Adrenal gland (tissue), 12 donors: Measurements from ENCODE around the gene ARSI. TPM values are rescaled to one million over a fixed set of nuclear protein-coding genes. Genes with fewer than 3 reads are reported as not detected.

Experiments
- DNase-seq, 7 donors: peaks; one replicate each; pipeline ENCODE4 v3.0.0-alpha.2; 2019 to 2020
- H3K27ac ChIP-seq, 5 donors: fragments of 200-600 bp; sonication (generic) in 4 of 5; 1 replicate in 3 of 5; 2 replicates in 2 of 5; pipeline versions ENCODE4 v1.5.1 to v1.8.0; 2016 to 2020; ENCODE audit warnings: mild to moderate bottlenecking in 1 of 5
- H3K27me3 ChIP-seq: fragments of 200-600 bp; 2 replicates; pipeline ENCODE4 v1.8.0; 2021
- H3K36me3 ChIP-seq, 2 donors: fragments of 200-600 bp; replicated peaks in 1 of 2; 1 replicate in 1 of 2; 2 replicates in 1 of 2; pipeline versions ENCODE4 v1.5.1 to v1.8.0; 2018 to 2022
- H3K4me1 ChIP-seq, 2 donors: fragments of 200-600 bp; replicated peaks in 1 of 2; 1 replicate in 1 of 2; 2 replicates in 1 of 2; pipeline versions ENCODE4 v1.5.1 to v1.8.0; 2018 to 2021
- H3K4me3 ChIP-seq, 4 donors: fragments of 200-600 bp; sonication (generic) in 3 of 4; one replicate each; pipeline ENCODE4 v1.5.1; 2016 to 2018
- H3K9me3 ChIP-seq, 3 donors: fragments of 200-600 bp; sonication (generic) in 1 of 3; replicated peaks in 1 of 3; 1 replicate in 2 of 3; 2 replicates in 1 of 3; pipeline versions ENCODE4 v1.5.1 to v1.8.0; 2016 to 2021
- POLR2A ChIP-seq, 2 donors: fragments of 450-650 bp; IDR thresholded peaks; one replicate each; pipeline ENCODE4 v1.6.1; 2017; ENCODE audit warnings: antibody characterized with exemption in 2 of 2, mild to moderate bottlenecking in 2 of 2, moderate library complexity in 1 of 2
- WGBS, 4 donors: extraction: QIAGEN DNeasy Blood & Tissue Kit in 2 of 4; methylation state at CpG; one replicate each; pipeline versions ENCODE4 v1.1.5 to v1.1.7; 2013 to 2017; 5-methylcytosine and 5-hydroxymethylcytosine counted together
- intact Hi-C, 2 donors: fragments of 100-400 bp; cut with DNase I; formaldehyde crosslinking; loops; one replicate each; pipeline versions ENCODE4 v1.14.1 to v1.15.0; 2022 to 2023
- polyA plus RNA-seq, 3 donors: library from polyadenylated mRNA; stranded (reverse); fragments of 200-250 nt in 2 of 3; fragments of 350-450 nt in 1 of 3; fragmentation: Illumina TruSeq in 1 of 3; extraction: RNeasy Lipid Tissue Mini Kit (QIAGEN cat#74804) in 1 of 3; gene quantifications; one replicate each; pipeline ENCODE4 v1.2.3, GENCODE V29; 2013 to 2014
- total RNA-seq, 9 donors: library from RNA; depleted of rRNA in 4 of 9; stranded (reverse); fragments of >200 nt in 4 of 9; fragments of 120-200 nt in 1 of 9; fragmentation: NEBNext Ultra II Directional in 1 of 9; extraction: Animal tissue kit (Norgen Biotek cat#: 25700) in 1 of 9; gene quantifications; one replicate each; pipeline versions ENCODE4 v1.1.0 to v1.2.4, GENCODE V29; 2013 to 2023
- TF ChIP-seq, protein P1 (sequence below), 6 experiments: fragments of 450-650 bp in 4 of 6; fragments of 200-600 bp in 2 of 6; sonication (generic) in 1 of 6; IDR thresholded peaks; 1 replicate in 5 of 6; 2 replicates in 1 of 6; pipeline versions ENCODE4 v1.5.1 to v1.8.0; 2016 to 2021; ENCODE audit warnings: antibody characterized with exemption in 6 of 6, mild to moderate bottlenecking in 2 of 6, moderate library complexity in 1 of 6
- donor health status: healthy with polysubstance abuse.
- donor health status: Bipolar disorder and iron deficiency.
- donor health status: DM: yes; HTN: yes; CAD: no.
- donor health status: DM: no; HTN: no; CAD: no.
- donor health status: DM: no; HTN: no; CAD: no.
- donor health status: DM: yes; HTN: yes; CAD: no.

Gene ARSI
- total and polyA plus RNA-seq, 12 donors, result 0.12 to 0.96 (median 0.39) TPM; not detected in 2

DNA sequence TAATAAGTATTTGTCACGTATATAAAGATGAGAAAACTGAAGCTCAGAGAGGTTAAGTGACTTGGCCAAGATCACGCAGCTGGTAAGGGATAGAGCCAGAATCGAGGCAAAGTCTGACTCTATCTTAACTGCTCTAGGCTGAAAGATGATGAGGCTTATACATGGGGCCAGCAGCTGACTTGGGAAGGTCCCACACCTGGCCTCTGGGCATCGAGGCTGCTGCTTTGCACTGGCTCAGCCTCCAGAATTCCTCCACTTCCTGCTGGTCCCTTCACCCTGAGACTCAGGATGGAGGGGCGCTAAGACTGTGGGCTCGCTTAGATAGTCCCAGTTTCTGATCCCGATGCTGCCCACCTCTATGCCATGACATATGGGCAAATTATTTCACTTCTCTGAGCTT is 48.3 kb downstream of the ARSI start:
- intact Hi-C loops, result no loop called here
- no peak for DNase-seq
- H3K9me3 ChIP-seq, result no peaks in the 10 kb centered on the region
- no peak for TF ChIP-seq POLR2A (IDR thresholded peaks at IDR 0.05)
- TF ChIP-seq, protein P1, sequence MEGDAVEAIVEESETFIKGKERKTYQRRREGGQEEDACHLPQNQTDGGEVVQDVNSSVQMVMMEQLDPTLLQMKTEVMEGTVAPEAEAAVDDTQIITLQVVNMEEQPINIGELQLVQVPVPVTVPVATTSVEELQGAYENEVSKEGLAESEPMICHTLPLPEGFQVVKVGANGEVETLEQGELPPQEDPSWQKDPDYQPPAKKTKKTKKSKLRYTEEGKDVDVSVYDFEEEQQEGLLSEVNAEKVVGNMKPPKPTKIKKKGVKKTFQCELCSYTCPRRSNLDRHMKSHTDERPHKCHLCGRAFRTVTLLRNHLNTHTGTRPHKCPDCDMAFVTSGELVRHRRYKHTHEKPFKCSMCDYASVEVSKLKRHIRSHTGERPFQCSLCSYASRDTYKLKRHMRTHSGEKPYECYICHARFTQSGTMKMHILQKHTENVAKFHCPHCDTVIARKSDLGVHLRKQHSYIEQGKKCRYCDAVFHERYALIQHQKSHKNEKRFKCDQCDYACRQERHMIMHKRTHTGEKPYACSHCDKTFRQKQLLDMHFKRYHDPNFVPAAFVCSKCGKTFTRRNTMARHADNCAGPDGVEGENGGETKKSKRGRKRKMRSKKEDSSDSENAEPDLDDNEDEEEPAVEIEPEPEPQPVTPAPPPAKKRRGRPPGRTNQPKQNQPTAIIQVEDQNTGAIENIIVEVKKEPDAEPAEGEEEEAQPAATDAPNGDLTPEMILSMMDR (IDR thresholded peaks at IDR 0.05), result no peak
- H3K4me1 ChIP-seq, result no peaks in the 10 kb centered on the region
- H3K27ac ChIP-seq, result no peak overlapping the region
- H3K4me3 ChIP-seq, result no peak overlapping the region
- H3K27me3 ChIP-seq, result no peaks in the 10 kb centered on the region
- H3K36me3 ChIP-seq, result no peaks in the 10 kb centered on the region
- 79 to 85% (median 83%) methylated on average over 7 of the region's 7 CpGs for WGBS, 4 donors

DNA sequence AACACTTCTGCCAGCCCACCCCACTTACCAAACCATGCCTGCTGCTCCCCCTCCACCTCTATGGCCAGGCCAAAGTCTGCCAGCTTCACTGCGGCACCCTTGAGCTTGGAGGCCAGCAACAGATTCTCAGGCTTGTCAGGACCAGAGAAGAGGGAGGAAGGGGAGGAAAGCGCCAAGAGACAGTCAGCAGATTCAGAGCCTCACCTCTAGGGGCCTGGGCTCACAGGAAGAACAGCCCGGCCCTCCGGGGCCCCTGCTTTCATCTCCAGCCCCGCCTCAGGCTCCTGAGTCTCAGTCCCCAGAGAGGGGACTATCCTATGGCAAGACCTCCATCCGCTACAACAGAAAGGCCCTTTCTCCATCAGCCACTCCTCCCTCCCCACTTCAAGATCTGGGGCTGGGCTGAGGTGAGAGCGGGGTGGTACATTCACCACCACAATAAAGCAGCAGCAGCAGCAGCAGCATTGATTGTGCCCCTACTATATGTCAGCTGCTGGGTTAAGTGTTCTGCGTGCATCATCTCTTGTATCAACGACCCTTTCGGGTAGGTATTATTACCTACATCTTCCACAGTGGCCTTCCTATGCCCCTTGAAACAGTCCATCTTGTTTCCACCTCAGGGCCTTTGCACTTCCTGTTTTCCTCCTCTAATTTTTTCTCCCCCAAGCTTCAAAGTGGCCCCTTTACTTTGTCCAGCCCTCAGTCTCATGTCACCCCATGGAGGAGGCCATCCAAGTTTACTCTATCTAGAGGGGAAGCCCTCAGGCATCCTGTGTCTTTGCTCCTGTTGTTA is 49.1 kb downstream of the ARSI start:
- Histone ChIP-seq H3K4me3 (no peak overlapping the region), H3K27me3 (no peaks in the 10 kb centered on the region), H3K4me1 (no peaks in the 10 kb centered on the region), H3K9me3 (no peaks in the 10 kb centered on the region), H3K36me3 (no peaks in the 10 kb centered on the region), H3K27ac (no peak overlapping the region)
- intact Hi-C loops, result no loop called here
- TF ChIP-seq POLR2A (IDR thresholded peaks at IDR 0.05), result no peak
- TF ChIP-seq, protein P1 (IDR thresholded peaks at IDR 0.05), result no peak
- DNase-seq, result no peak
- WGBS, 4 donors, result 81 to 94% (median 92%) methylated on average over 10 of the region's 10 CpGs

DNA sequence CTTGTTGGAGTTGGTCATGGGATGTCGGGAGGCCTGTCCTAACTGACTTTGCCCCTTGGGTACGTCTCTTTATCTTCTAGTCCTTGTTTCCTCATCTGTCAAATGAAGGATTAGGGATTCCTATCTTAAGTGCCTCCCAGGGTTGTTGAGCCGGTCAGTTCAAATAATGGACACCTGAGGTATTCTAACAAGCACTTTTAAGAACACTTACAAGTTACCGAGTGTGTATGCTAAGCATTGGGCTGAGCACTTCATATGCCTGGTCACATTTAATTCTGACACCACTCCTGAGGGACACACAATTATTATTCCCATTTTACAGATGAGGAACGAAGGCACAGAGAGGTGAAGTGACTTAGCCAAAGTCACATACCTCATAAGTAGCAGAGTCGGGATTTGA is 50.2 kb downstream of the ARSI start:
- Histone ChIP-seq H3K4me1 (no peaks in the 10 kb centered on the region), H3K27ac (no peak overlapping the region), H3K9me3 (no peaks in the 10 kb centered on the region), H3K36me3 (no peaks in the 10 kb centered on the region), H3K27me3 (no peaks in the 10 kb centered on the region), H3K4me3 (no peak overlapping the region)
- 79 to 92% (median 86%) methylated on average over 5 to 6 of the region's 6 CpGs for WGBS, 4 donors
- DNase-seq, result no peak
- intact Hi-C loops, result no loop called here
- TF ChIP-seq, protein P1 (IDR thresholded peaks at IDR 0.05), result no peak
- TF ChIP-seq POLR2A (IDR thresholded peaks at IDR 0.05), result no peak

DNA sequence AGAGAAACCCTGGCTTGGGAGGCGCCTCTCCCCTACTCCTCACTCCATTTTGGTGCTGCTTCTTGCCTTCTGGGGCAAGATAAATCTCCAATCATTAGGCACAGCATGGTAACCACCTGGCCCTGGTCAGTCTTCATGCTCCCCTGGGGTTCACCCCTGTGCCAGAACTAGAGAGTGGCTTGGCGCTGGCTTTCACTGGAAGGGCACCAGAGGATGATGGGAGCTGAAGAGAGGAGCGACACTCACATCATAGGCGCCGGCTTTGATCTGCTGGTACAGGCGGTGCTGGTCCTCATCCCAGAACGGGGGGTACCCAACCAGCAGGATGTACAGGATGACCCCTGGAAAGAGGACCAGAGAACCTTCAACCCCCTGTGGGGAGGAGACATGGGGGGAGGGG is 51.2 kb downstream of the ARSI start:
- no peak overlapping the region for H3K27ac ChIP-seq
- WGBS, 4 donors, result 87 to 90% (median 89%) methylated on average over 5 to 7 of the region's 7 CpGs
- intact Hi-C loops, result no loop called here

More for the DNA sequence above, 51.2 kb downstream of the ARSI start:
- H3K4me1 ChIP-seq, result no peaks in the 10 kb centered on the region
- no peak for DNase-seq
- no peaks in the 10 kb centered on the region for H3K36me3 ChIP-seq
- no peak overlapping the region for H3K4me3 ChIP-seq
- TF ChIP-seq POLR2A (IDR thresholded peaks at IDR 0.05), result no peak
- TF ChIP-seq, protein P1 (IDR thresholded peaks at IDR 0.05), result no peak
- no peaks in the 10 kb centered on the region for H3K27me3 ChIP-seq
- no peaks in the 10 kb centered on the region for H3K9me3 ChIP-seq
